Karpas-422 (cell line): ENCODE results near the gene VPS51. TPM values are rescaled to one million over a fixed set of nuclear protein-coding genes. Genes with fewer than 3 reads are reported as not detected.

Experiments used
- DNase-seq: peaks from one replicate; pipeline ENCODE4 v3.0.0-alpha.2; 2015
- H2AFZ ChIP-seq: fragments of 200-600 bp; sonication (generic); 2 replicates; pipeline ENCODE4 v1.6.1; 2014; ENCODE audit warnings: antibody characterized with exemption, low read length, mixed read lengths
- H3K27ac ChIP-seq: fragments of 200-600 bp; sonication (generic); 2 replicates; pipeline ENCODE4 v1.5.1; 2014; ENCODE audit warnings: mild to moderate bottlenecking, low read length, moderate library complexity
- H3K27me3 ChIP-seq: fragments of 200-600 bp; sonication (generic); 2 replicates; pipeline ENCODE4 v1.6.1; 2014; ENCODE audit warnings: low read length, mixed read lengths
- H3K36me3 ChIP-seq: fragments of 200-600 bp; sonication (generic); 2 replicates; pipeline ENCODE4 v1.6.1; 2014; ENCODE audit warnings: low read length, mixed read lengths; ENCODE audit not compliant: insufficient read depth
- H3K4me1 ChIP-seq: fragments of 200-600 bp; sonication (generic); 2 replicates; pipeline ENCODE4 v1.6.1; 2014; ENCODE audit warnings: mild to moderate bottlenecking, low read length, mixed read lengths
- H3K4me2 ChIP-seq: fragments of 200-600 bp; sonication (generic); 2 replicates; pipeline ENCODE4 v1.6.1; 2014; ENCODE audit warnings: low read length, low read depth, mild to moderate bottlenecking; ENCODE audit not compliant: poor library complexity, severe bottlenecking
- H3K4me3 ChIP-seq: fragments of 200-600 bp; sonication (generic); 2 replicates; pipeline ENCODE4 v1.5.1; 2014; ENCODE audit warnings: mild to moderate bottlenecking, antibody characterized with exemption, low read length, mixed read lengths
- H3K79me2 ChIP-seq: fragments of 200-600 bp; sonication (generic); 2 replicates; pipeline ENCODE4 v1.6.1; 2014; ENCODE audit warnings: mild to moderate bottlenecking, low read length, mixed read lengths
- H3K9ac ChIP-seq: fragments of 200-600 bp; sonication (generic); 2 replicates; pipeline ENCODE4 v1.6.0; 2014; ENCODE audit warnings: low read length
- H3K9me2 ChIP-seq: fragments of 200-600 bp; sonication (generic), shearing (Covaris generic); replicated peaks from 2 replicates; pipeline ENCODE4 v1.6.0; 2014; ENCODE audit warnings: mild to moderate bottlenecking, low read length, moderate library complexity; ENCODE audit not compliant: insufficient read depth
- H3K9me3 ChIP-seq: fragments of 300-700, 200-600 bp; sonication (generic); 2 replicates; pipeline ENCODE4 v1.6.1; 2014; ENCODE audit warnings: low read length, mixed read lengths
- H4K20me1 ChIP-seq: fragments of 200-600 bp; sonication (generic); 2 replicates; pipeline ENCODE4 v1.6.1; 2014; ENCODE audit warnings: mild to moderate bottlenecking, antibody characterized with exemption, low read length, low read depth; ENCODE audit not compliant: insufficient read depth
- total RNA-seq: library from RNA; depleted of rRNA; stranded (reverse); fragments of >200 nt; shearing (Covaris generic); gene quantifications from 2 replicates; pipeline ENCODE4 v1.2.3, GENCODE V29; 2014; ENCODE audit warnings: low replicate concordance

The VPS51 gene
- total RNA-seq, 1 experiment from 2014 or later: 78.9 TPM

- H3K27me3 ChIP-seq: no peaks in the 10 kb centered on the region
- no peaks in the 10 kb centered on the region for H3K9me3 ChIP-seq
- H3K27ac ChIP-seq: no peak overlapping the region
- H3K36me3 ChIP-seq: peaks cover 8% of the 10 kb centered on the region; the same call in 1 of the 2 replicates
- peaks cover 14% of the 10 kb centered on the region for H3K4me1 ChIP-seq
- H3K9ac ChIP-seq: no peak overlapping the region
- H2AFZ ChIP-seq: no peak overlapping the region
- H4K20me1 ChIP-seq: peaks cover 8% of the 10 kb centered on the region; the same call in 1 of the 2 replicates
- H3K4me3 ChIP-seq: no peak overlapping the region
- H3K4me2 ChIP-seq: no peak overlapping the region
- DNase-seq: no peak
- peaks cover 29% of the 10 kb centered on the region for H3K79me2 ChIP-seq
- no peaks in the 10 kb centered on the region for H3K9me2 ChIP-seq
Observed at GRCh38 chr11:65087827-65088226, 8.2 kb upstream of the VPS51 start.

DNA sequence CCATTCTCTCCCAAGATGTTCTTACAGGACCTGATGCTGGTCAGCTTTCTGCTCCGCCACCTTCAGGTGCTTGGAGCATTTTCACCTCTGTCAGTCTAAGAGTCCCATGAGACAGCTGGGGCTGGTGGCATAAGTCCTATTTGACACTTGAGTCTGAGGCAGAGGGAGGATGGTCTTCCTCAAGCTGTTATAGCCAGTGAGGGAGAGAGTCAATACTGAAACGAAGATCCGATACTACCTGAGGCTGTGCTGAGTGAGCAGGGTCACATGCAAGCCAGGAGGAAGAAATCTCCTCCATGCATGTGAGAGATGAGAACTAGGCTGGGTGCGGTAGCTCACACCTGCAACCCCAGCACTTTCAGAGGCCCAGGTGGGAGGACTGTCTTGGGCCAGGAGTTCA lies 6.4 kb upstream of the VPS51 start:
- DNase-seq: no peak
- Histone ChIP-seq H3K9ac (no peak overlapping the region), H3K9me2 (no peaks in the 10 kb centered on the region), H3K27me3 (no peaks in the 10 kb centered on the region), H3K79me2 (peaks cover 15% of the 10 kb centered on the region), H3K4me1 (peaks cover 10% of the 10 kb centered on the region), H4K20me1 (peaks cover 6% of the 10 kb centered on the region; the same call in 1 of the 2 replicates), H2AFZ (no peak overlapping the region), H3K4me2 (no peak overlapping the region), H3K27ac (no peak overlapping the region), H3K9me3 (no peaks in the 10 kb centered on the region), H3K36me3 (peaks cover 8% of the 10 kb centered on the region; the same call in 1 of the 2 replicates), H3K4me3 (no peak overlapping the region)

DNA sequence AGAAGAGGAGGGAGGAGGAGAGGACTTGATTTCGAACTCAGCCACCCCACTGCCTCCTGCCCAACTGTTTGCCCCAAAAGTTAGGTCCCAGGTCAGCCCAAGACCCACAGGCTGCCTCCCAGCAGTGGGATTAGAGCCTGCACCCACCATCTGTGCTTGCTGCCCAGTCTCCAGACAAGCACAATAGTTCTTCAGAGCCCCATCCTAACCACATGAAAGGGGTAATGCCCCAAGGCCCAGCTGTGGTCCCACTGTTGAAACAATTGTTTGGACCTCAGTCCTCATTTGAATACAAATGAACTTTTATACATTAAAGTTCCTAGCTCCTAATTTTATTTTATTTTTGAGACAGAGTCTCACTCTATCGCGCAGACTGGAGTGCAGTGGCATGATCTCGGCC lies 5.4 kb upstream of the VPS51 start:
- no peak overlapping the region for H2AFZ ChIP-seq
- peaks cover 1% of the 10 kb centered on the region for H3K4me1 ChIP-seq
- H3K79me2 ChIP-seq: peaks cover 5% of the 10 kb centered on the region
- no peaks in the 10 kb centered on the region for H4K20me1 ChIP-seq
- H3K27ac ChIP-seq: no peak overlapping the region
- no peak overlapping the region for H3K4me3 ChIP-seq
- H3K9me2 ChIP-seq: no peaks in the 10 kb centered on the region
- H3K4me2 ChIP-seq: no peak overlapping the region
- no peaks in the 10 kb centered on the region for H3K9me3 ChIP-seq
- no peaks in the 10 kb centered on the region for H3K27me3 ChIP-seq
- DNase-seq: no peak
- peaks cover 4% of the 10 kb centered on the region; the same call in 1 of the 2 replicates for H3K36me3 ChIP-seq
- no peak overlapping the region for H3K9ac ChIP-seq

DNA sequence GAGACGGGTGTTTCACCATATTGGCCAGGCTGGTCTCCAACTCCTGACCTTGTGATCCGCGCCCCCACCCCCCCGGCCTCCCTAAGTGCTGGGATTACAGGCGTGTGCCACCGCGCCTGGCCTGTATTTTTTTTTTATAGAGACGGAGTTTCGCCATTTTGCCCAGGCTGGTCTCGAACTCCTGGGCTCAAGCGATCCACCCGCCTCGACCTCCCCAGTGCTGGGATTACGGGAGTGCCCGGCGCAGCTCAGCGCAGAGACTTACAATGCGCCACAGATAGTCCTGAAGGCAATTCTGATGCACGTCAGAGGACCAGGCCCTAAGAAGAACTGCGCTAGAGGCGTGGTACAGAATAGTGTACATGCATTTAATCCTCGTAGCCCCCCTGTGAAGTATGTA lies 587 bp upstream of the VPS51 start:
- H3K4me3 ChIP-seq: peak overlapping the region; percentile 79
- peak overlapping the region; percentile 33; the same call in 1 of the 2 replicates for H2AFZ ChIP-seq

GRCh38 chr11:65096926-65097325 lies 912 bp downstream of the VPS51 start:
- Histone ChIP-seq H3K36me3 (peaks cover 7% of the 10 kb centered on the region; the same call in 1 of the 2 replicates), H3K27me3 (no peaks in the 10 kb centered on the region), H3K4me3 (peak overlapping the region; percentile 79), H3K9me3 (no peaks in the 10 kb centered on the region), H3K27ac (no peak overlapping the region), H3K79me2 (peaks cover 40% of the 10 kb centered on the region), H3K4me2 (peak overlapping the region; percentile 89), H3K9ac (peak overlapping the region; percentile 86), H3K4me1 (peaks cover 13% of the 10 kb centered on the region), H3K9me2 (no peaks in the 10 kb centered on the region), H4K20me1 (no peaks in the 10 kb centered on the region), H2AFZ (no peak overlapping the region)
- no peak for DNase-seq

More for the DNA sequence above, 587 bp upstream of the VPS51 start:
- no peaks in the 10 kb centered on the region for H4K20me1 ChIP-seq
- DNase-seq: no peak
- no peaks in the 10 kb centered on the region for H3K27me3 ChIP-seq
- H3K9ac ChIP-seq: peak overlapping the region; percentile 86
- peak overlapping the region; percentile 89 for H3K4me2 ChIP-seq
- H3K9me3 ChIP-seq: no peaks in the 10 kb centered on the region
- peaks cover 13% of the 10 kb centered on the region for H3K4me1 ChIP-seq
- peaks cover 7% of the 10 kb centered on the region; the same call in 1 of the 2 replicates for H3K36me3 ChIP-seq
- H3K9me2 ChIP-seq: no peaks in the 10 kb centered on the region
- H3K27ac ChIP-seq: no peak overlapping the region
- H3K79me2 ChIP-seq: peaks cover 33% of the 10 kb centered on the region

- H3K4me2 ChIP-seq: no peak overlapping the region
- H3K4me1 ChIP-seq: peaks cover 9% of the 10 kb centered on the region
- no peak overlapping the region for H2AFZ ChIP-seq
- H3K27ac ChIP-seq: no peak overlapping the region
- no peak overlapping the region for H3K4me3 ChIP-seq
- H3K9ac ChIP-seq: no peak overlapping the region
- H3K27me3 ChIP-seq: no peaks in the 10 kb centered on the region
- H3K79me2 ChIP-seq: peaks cover 58% of the 10 kb centered on the region
- no peak for DNase-seq
- H4K20me1 ChIP-seq: no peaks in the 10 kb centered on the region
- no peaks in the 10 kb centered on the region for H3K9me3 ChIP-seq
- peaks cover 7% of the 10 kb centered on the region; the same call in 1 of the 2 replicates for H3K36me3 ChIP-seq
- H3K9me2 ChIP-seq: no peaks in the 10 kb centered on the region
Observed at GRCh38 chr11:65100674-65101350, 4.8 kb downstream of the VPS51 start.

GRCh38 chr11:65102142-65103095 lies 6.4 kb downstream of the VPS51 start:
- peaks cover 7% of the 10 kb centered on the region; the same call in 1 of the 2 replicates for H3K36me3 ChIP-seq
- peaks cover 2% of the 10 kb centered on the region; the same call in 1 of the 2 replicates for H3K4me1 ChIP-seq
- no peaks in the 10 kb centered on the region for H3K9me3 ChIP-seq
- no peaks in the 10 kb centered on the region for H3K27me3 ChIP-seq
- H4K20me1 ChIP-seq: no peaks in the 10 kb centered on the region
- H2AFZ ChIP-seq: no peak overlapping the region
- no peak overlapping the region for H3K4me3 ChIP-seq
- H3K9me2 ChIP-seq: no peaks in the 10 kb centered on the region
- no peak overlapping the region for H3K4me2 ChIP-seq
- no peak overlapping the region for H3K27ac ChIP-seq
- peaks cover 48% of the 10 kb centered on the region for H3K79me2 ChIP-seq
- no peak overlapping the region for H3K9ac ChIP-seq
- no peak for DNase-seq

GRCh38 chr11:65103476-65103875 lies 7.5 kb downstream of the VPS51 start:
- Histone ChIP-seq H4K20me1 (no peaks in the 10 kb centered on the region), H2AFZ (no peak overlapping the region), H3K27ac (no peak overlapping the region), H3K27me3 (no peaks in the 10 kb centered on the region), H3K4me2 (no peak overlapping the region), H3K4me3 (no peak overlapping the region), H3K79me2 (peaks cover 37% of the 10 kb centered on the region), H3K4me1 (no peaks in the 10 kb centered on the region), H3K36me3 (peaks cover 2% of the 10 kb centered on the region; the same call in 1 of the 2 replicates), H3K9me2 (no peaks in the 10 kb centered on the region), H3K9me3 (no peaks in the 10 kb centered on the region), H3K9ac (no peak overlapping the region)
- DNase-seq: no peak
